ENCODE measurements around the gene PIK3R6.

Gene PIK3R6

DNA sequence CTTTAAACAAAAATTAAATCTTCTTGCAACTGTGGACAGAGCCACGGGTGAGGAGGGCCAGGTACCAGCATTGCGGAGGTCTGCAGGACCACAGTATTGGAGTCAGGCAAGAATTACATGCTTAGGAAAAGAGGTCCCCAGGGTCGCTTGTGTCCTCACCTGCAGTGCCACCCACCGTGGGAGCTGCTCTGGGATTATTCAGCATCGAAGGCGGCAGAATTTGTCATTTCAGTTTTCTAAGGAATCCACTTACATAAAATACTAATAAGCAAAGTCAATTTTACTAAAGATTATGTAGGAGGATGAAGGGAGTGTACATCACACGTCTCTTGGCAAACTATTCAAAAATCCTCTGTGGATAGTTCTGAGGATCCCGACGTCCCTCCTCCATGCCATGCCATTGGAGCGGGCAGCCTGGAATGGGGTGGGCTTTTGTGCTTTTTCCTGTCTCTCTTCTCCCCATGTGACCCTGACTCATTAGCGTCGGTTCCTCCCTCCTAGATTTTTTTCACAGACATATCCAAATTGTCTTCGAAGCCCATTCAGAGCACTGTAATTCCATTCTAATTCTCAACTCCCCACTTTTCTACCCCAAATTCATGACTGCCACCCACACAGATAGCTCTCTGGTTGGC lies 3.0 kb upstream of the PIK3R6 start:
- Histone ChIP-seq H3K27ac (no peak overlapping the region), H3K4me1 (no peaks in the 10 kb centered on the region), H3K9me3 (no peaks in the 10 kb centered on the region), H3K36me3 (no peaks in the 10 kb centered on the region), H3K27me3 (peaks cover 0 to 29% of the 10 kb centered on the region in 2 donors), H3K4me3 (no peak overlapping the region)
- no peak for DNase-seq
- intact Hi-C loops (cut with DNase I; ENCODE audit: low total_unique reads) = no loop called here
- TF ChIP-seq, protein P1, sequence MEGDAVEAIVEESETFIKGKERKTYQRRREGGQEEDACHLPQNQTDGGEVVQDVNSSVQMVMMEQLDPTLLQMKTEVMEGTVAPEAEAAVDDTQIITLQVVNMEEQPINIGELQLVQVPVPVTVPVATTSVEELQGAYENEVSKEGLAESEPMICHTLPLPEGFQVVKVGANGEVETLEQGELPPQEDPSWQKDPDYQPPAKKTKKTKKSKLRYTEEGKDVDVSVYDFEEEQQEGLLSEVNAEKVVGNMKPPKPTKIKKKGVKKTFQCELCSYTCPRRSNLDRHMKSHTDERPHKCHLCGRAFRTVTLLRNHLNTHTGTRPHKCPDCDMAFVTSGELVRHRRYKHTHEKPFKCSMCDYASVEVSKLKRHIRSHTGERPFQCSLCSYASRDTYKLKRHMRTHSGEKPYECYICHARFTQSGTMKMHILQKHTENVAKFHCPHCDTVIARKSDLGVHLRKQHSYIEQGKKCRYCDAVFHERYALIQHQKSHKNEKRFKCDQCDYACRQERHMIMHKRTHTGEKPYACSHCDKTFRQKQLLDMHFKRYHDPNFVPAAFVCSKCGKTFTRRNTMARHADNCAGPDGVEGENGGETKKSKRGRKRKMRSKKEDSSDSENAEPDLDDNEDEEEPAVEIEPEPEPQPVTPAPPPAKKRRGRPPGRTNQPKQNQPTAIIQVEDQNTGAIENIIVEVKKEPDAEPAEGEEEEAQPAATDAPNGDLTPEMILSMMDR (IDR thresholded peaks at IDR 0.05) = no peak

DNA sequence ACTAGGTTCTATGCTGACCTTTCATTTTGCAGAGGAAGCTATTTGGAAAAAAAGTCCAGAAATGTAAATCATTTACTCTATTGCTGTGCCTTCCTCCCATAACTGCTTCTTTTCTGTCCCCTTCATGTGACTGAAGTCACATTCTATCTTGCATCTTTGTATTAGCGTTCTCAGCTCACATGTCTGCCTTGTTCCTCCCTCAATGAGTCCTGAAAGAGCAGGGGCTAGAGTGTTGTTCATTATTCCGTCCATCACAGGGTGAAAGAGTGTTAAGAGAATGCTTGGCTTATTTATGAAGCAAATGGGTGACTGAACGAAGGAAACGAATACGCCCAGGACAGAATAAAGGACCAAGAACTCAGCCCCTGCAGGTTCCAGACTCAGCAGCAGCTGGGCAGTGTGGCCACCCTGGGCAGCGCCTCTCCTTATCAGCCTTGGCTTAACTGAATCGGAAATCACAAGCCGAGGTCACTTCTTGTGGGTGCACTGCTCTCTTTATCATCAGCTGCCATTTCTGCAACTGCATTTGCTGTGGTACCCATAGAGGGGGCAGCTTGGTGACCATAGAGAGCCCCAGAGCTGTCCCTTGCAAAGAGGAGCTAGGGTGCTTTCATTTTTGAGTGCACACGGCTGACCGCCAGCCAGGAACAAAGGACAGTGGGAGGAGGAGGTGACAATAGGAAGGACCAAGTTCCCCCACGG lies 1.8 kb upstream of the PIK3R6 start:
- Histone ChIP-seq H3K4me1 (no peaks in the 10 kb centered on the region), H3K27me3 (peaks cover 0 to 28% of the 10 kb centered on the region in 2 donors), H3K27ac (no peak overlapping the region), H3K36me3 (no peaks in the 10 kb centered on the region), H3K4me3 (no peak overlapping the region), H3K9me3 (no peaks in the 10 kb centered on the region)
- DNase-seq = peak in 1 of 2 donors; percentile 29
- TF ChIP-seq, protein P1 (IDR thresholded peaks at IDR 0.05) = no peak
- intact Hi-C loops (cut with DNase I; ENCODE audit: low total_unique reads) = no loop called here

DNA sequence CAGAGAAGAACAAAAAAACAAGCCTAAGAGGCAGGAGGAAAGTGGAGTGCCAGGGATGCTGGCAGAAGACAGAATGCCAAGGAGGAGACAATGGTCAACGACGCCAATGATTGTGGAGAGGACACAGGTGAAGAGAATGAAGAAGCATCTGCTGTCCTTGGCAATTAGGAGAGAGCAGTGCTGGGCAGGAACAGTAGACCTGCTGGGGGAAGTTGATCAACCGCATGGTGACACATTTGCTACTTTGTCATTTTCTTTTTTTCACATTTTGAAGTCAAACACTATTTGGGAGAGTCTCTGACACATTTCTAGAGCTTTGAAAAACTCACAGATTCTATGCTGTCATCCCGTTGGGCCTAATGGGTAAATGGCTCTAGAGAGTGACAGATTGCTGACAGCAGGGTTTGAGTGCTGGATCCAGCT lies 1.1 kb upstream of the PIK3R6 start:
- Histone ChIP-seq H3K27me3 (peaks cover 0 to 21% of the 10 kb centered on the region in 2 donors), H3K4me1 (no peaks in the 10 kb centered on the region), H3K36me3 (no peaks in the 10 kb centered on the region), H3K27ac (no peak overlapping the region), H3K9me3 (peaks cover 0 to 3% (median 0%) of the 10 kb centered on the region in 3 donors), H3K4me3 (no peak overlapping the region)
- DNase-seq = peak in 1 of 2 donors; percentile 12
- TF ChIP-seq, protein P1 (IDR thresholded peaks at IDR 0.05) = no peak
- intact Hi-C loops (cut with DNase I; ENCODE audit: low total_unique reads) = no loop called here

DNA sequence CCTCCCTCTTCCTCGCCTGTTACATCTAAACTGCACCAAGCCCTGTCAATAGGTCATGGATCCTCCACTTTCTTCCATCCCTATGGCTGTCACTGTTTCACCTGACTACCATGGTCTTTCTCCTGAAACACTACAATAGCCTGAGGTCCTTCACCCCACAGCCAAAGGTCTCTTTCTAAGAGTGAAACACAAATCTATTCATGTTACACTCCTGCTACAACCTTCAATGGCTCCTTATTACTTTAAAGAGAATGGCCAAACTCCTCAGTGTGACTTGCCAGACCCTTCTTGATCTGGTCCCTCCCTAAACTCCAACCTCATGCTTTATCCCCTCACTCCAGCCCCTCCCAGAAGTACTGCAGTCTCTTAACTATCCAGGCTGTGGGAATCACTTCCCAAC lies 618 bp upstream of the PIK3R6 start:
- Histone ChIP-seq H3K36me3 (no peaks in the 10 kb centered on the region), H3K4me3 (no peak overlapping the region), H3K27ac (no peak overlapping the region), H3K4me1 (no peaks in the 10 kb centered on the region), H3K9me3 (peaks cover 0 to 3% (median 0%) of the 10 kb centered on the region in 3 donors), H3K27me3 (peaks cover 0 to 16% of the 10 kb centered on the region in 2 donors)
- TF ChIP-seq, protein P1 (IDR thresholded peaks at IDR 0.05) = no peak
- DNase-seq = no peak
- intact Hi-C loops (cut with DNase I; ENCODE audit: low total_unique reads) = no loop called here

DNA sequence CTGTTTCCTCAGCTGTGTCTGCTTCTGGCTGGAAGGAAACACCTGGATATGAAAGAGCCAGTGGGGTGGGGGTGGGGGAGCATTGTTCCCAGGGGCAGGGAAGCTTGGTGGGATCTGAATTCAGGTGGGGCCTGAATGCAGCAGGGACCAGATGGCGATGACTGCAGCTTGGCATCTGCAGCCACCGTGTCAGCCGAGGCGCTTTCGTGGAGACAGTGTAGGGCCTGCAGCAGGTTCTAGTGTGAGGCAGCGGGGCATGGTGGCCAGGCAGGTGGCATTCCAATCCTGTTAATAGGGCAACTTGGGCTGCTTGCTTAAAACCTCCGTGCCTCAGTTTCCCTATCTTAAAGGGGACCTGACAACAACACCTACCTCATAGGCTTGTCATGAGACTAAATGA lies 1.7 kb downstream of the PIK3R6 start:
- Histone ChIP-seq H3K9me3 (peaks cover 0 to 3% (median 0%) of the 10 kb centered on the region in 3 donors), H3K27ac (no peak overlapping the region), H3K4me3 (no peak overlapping the region), H3K36me3 (no peaks in the 10 kb centered on the region), H3K27me3 (peaks cover 0 to 11% of the 10 kb centered on the region in 2 donors), H3K4me1 (no peaks in the 10 kb centered on the region)
- intact Hi-C loops (cut with DNase I; ENCODE audit: low total_unique reads) = no loop called here
- peak in 1 of 2 donors; percentile 44 for DNase-seq
- TF ChIP-seq, protein P1 (IDR thresholded peaks at IDR 0.05) = no peak

All from tibial artery (tissue), 4 donors.